Measurements from ENCODE around the gene LRIT1. TPM values are rescaled to one million over a fixed set of nuclear protein-coding genes. Genes with fewer than 3 reads are reported as not detected.

LRIT1 gene
- total RNA-seq, 1 donor from 2014 or later = 3.6 TPM

GRCh38 chr10:84214612-84215235, 26.6 kb downstream of the LRIT1 start:
- no peak for DNase-seq (ENCODE audit: low spot score)

- no peak for DNase-seq (ENCODE audit: low spot score)
Measured at GRCh38 chr10:84214046-84214572, 27.2 kb downstream of the LRIT1 start.

GRCh38 chr10:84213076-84213475, 28.3 kb downstream of the LRIT1 start:
- DNase-seq (ENCODE audit: low spot score) = no peak

GRCh38 chr10:84212014-84212413, 29.3 kb downstream of the LRIT1 start:
- DNase-seq (ENCODE audit: low spot score) = no peak

- no peak for DNase-seq (ENCODE audit: low spot score)
Measured at GRCh38 chr10:84211566-84211965, 29.8 kb downstream of the LRIT1 start.

GRCh38 chr10:84208023-84208422, 33.3 kb downstream of the LRIT1 start:
- DNase-seq (ENCODE audit: low spot score) = no peak

GRCh38 chr10:84205853-84206525, 35.4 kb downstream of the LRIT1 start:
- no peak for DNase-seq (ENCODE audit: low spot score)

GRCh38 chr10:84205049-84205852, 36.1 kb downstream of the LRIT1 start:
- DNase-seq (ENCODE audit: low spot score) = peak; percentile 6

GRCh38 chr10:84204610-84205009, 36.7 kb downstream of the LRIT1 start:
- no peak for DNase-seq (ENCODE audit: low spot score)

GRCh38 chr10:84204122-84204521, 37.2 kb downstream of the LRIT1 start:
- no peak for DNase-seq (ENCODE audit: low spot score)

- no peak for DNase-seq (ENCODE audit: low spot score)
Measured at GRCh38 chr10:84202349-84202748, 39.0 kb downstream of the LRIT1 start.

- no peak for DNase-seq (ENCODE audit: low spot score)
Measured at GRCh38 chr10:84201682-84202081, 39.7 kb downstream of the LRIT1 start.

GRCh38 chr10:84201244-84201606, 40.1 kb downstream of the LRIT1 start:
- DNase-seq (ENCODE audit: low spot score) = no peak

GRCh38 chr10:84200537-84201243, 40.7 kb downstream of the LRIT1 start:
- no peak for DNase-seq (ENCODE audit: low spot score)

- DNase-seq (ENCODE audit: low spot score) = no peak
Measured at GRCh38 chr10:84198206-84198915, 43.0 kb downstream of the LRIT1 start.

- DNase-seq (ENCODE audit: low spot score) = no peak
Measured at GRCh38 chr10:84197643-84198042, 43.7 kb downstream of the LRIT1 start.

GRCh38 chr10:84196941-84197340, 44.4 kb downstream of the LRIT1 start:
- no peak for DNase-seq (ENCODE audit: low spot score)

- DNase-seq (ENCODE audit: low spot score) = no peak
Measured at GRCh38 chr10:84196083-84196482, 45.3 kb downstream of the LRIT1 start.

- DNase-seq (ENCODE audit: low spot score) = no peak
Measured at GRCh38 chr10:84195044-84195830, 46.1 kb downstream of the LRIT1 start.

- no peak for DNase-seq (ENCODE audit: low spot score)
Measured at GRCh38 chr10:84194424-84195043, 46.8 kb downstream of the LRIT1 start, which contains the start of gene CDHR1. Gene CDHR1 (plus strand): TSS chr10:84194537. CDS start chr10:84194761, 224 bp downstream.

Data from umbilical cord (tissue), 2 donors.